GM10266 (cell line): Measurements from ENCODE around the gene RAB22A.

Experiments used
- DNase-seq: peaks from one replicate; pipeline ENCODE4 v3.0.0; 2012; ENCODE audit errors: extremely low spot score
- TF ChIP-seq, protein P1 (sequence below): IDR thresholded peaks from 2 replicates; pipeline ENCODE4 v1.5.1; 2012; ENCODE audit warnings: mild to moderate bottlenecking, low read depth; ENCODE audit not compliant: control insufficient read depth, insufficient read depth; ENCODE audit errors: missing control alignments

Gene RAB22A

GRCh38 chr20:58374027-58374850, 64.7 kb downstream of the RAB22A start:
- no peak for DNase-seq

DNA sequence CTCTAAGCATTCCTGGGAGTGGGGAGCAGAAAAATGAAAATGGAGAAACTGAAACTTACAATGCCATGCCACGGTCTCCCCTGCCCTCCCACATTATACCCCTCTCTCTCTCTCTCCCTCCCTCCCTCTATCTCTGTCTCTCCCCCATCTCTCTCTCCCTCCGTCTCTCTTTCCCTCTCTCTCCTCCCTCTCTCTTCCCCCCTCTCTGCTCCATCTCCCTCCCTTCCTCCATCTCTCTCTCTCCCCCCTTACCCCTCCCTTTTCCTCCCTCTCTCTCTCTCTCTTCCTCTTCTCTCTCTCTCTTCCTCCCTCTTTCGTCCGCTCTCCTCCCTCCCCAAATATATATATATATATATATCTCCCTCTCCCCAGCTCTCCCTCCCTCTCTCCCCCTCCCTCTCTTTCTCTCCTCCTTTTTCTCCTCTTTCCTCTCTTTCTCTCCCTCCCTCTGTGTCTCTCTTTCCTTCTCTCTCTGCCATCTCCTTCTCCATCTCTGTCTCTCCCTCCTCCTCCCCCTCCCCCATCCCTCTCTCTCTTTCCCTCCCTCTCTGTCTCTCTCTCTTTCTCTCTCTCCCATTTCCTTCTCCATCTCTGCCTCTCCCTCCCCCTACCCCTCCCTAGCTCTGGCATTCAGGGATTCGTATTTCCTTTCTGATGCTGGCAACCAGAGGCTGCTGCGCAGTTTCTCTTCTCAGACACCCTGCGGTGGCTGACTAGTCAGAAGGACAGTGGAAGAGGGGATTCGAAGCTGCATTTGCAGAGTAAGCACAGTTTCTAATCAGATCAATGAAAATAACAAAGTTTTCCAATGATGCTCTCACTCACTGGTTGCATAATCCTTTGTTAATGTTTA, 65.6 kb downstream of the RAB22A start:
- DNase-seq, result no peak
- TF ChIP-seq, protein P1, sequence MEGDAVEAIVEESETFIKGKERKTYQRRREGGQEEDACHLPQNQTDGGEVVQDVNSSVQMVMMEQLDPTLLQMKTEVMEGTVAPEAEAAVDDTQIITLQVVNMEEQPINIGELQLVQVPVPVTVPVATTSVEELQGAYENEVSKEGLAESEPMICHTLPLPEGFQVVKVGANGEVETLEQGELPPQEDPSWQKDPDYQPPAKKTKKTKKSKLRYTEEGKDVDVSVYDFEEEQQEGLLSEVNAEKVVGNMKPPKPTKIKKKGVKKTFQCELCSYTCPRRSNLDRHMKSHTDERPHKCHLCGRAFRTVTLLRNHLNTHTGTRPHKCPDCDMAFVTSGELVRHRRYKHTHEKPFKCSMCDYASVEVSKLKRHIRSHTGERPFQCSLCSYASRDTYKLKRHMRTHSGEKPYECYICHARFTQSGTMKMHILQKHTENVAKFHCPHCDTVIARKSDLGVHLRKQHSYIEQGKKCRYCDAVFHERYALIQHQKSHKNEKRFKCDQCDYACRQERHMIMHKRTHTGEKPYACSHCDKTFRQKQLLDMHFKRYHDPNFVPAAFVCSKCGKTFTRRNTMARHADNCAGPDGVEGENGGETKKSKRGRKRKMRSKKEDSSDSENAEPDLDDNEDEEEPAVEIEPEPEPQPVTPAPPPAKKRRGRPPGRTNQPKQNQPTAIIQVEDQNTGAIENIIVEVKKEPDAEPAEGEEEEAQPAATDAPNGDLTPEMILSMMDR, result no peak

More at GRCh38 chr20:58374027-58374850, 64.7 kb downstream of the RAB22A start:
- TF ChIP-seq, protein P1, result no peak

DNA sequence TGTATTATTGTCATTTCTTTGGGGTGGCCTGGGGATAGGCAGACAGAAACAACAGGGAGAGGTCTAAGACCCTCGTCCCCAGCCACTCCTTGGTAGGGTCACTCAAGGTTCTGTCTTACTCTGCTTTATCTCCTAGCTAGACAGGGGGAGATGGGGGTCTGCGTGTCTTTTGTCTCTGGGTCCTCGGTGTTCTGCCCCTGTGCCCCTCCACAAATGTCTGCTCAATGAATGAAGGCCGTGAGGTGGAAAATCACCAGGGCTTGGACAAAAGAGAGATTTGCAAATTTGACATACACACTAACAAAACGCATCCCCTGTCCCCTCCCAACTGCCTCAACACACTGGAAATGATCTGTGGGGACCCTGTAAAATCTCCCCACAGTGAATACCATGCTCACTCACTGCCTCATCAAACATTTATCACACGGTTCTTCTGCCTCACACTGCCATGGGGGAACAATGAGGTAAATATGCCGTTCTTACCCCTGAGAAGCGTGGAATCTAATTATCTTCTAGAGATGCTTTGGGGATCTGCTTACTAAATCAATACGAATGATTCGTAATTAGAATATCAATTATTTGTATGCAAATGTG, 66.3 kb downstream of the RAB22A start:
- TF ChIP-seq, protein P1, result no peak
- DNase-seq, result no peak

DNA sequence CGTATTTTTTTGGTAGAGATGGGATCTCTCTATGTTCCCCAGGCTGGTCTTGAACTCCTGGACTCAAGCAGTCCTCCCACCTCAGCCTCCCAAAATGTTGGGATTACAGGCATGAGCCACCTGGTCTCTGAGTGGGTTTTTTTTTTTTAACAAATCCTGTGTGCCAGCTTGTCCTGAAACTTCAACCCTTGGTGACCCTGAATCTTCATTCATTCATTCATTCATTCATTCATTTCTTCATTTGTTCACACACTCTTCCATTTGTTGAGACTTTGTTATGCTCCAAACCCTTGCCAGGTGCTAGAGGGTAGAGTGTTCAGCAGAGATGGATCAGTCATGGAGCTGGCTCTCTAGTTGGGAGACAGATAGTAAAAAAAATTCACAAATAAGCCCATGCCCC, 67.5 kb downstream of the RAB22A start:
- DNase-seq, result no peak
- TF ChIP-seq, protein P1, result no peak

DNA sequence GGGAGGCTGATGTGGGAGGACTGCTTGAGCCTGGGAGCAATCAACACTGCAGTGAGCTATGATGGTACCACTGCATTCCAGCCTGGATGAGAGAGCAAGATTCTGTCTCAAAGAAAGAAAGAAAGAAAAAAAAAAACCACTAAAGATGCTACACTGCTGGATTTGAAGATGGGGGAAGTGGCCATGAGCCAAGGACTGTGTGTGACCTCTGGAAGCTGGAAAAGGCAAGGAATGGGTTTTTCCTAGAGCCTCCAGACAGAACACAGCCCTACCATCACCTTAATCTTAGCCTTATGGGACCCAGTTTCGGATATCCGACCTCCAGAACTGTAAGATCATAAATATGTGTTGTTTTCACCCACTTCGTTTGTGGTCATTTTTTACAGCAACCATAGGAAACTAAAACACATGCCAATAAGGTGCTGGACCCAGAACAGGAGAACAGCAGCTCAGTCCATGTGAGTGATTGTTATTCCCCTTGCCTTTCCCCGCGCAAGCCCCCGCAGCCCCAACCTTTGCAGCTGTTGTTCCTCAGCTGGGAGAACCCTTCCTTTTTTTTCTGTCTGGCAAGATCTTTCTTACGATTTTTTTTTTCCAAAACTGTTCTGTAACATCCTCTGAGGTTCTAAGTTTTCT, 68.4 kb downstream of the RAB22A start:
- TF ChIP-seq, protein P1, result no peak
- no peak for DNase-seq

- TF ChIP-seq, protein P1, result no peak
Measured at GRCh38 chr20:58378704-58379103, 69.2 kb downstream of the RAB22A start.

More at GRCh38 chr20:58378704-58379103, 69.2 kb downstream of the RAB22A start:
- no peak for DNase-seq
